PC-9 (cell line): Measurements from ENCODE around the gene TMEM30A. TPM values are rescaled to one million over a fixed set of nuclear protein-coding genes. Genes with fewer than 3 reads are reported as not detected.
A peak's percentile ranks its signal among the peaks of the same experiment; 100 is the strongest.

Experiments used
- BruUV-seq: library from RNA; stranded (reverse); fragments of 400-500 nt; replicated peaks from 2 replicates; lab custom pipeline; 2021; lab: Mats Ljungman, UMichigan
- CTCF ChIA-PET: fragments of 300-600 bp; sonication (Branson Sonifier 250); formaldehyde crosslinking; loops from one replicate; lab custom pipeline; 2022; ENCODE audit warnings: antibody characterized with exemption; lab: Charles Lee
- POLR2A ChIA-PET: fragments of 300-600 bp; sonication (Branson Sonifier 250); formaldehyde crosslinking; loops from one replicate; lab custom pipeline; 2022; ENCODE audit warnings: antibody characterized with exemption; ENCODE audit not compliant: unreplicated experiment; lab: Charles Lee
- DNase-seq, 2 experiments: peaks; one replicate each; pipeline versions ENCODE4 v3.0.0 to v3.0.0-alpha.2; 2015 to 2022; ENCODE audit warnings: mixed read lengths in 1 of 2
- H2AFZ ChIP-seq: fragments of 200-600 bp; sonication (generic); 2 replicates; pipeline ENCODE4 v1.8.1; 2017; ENCODE audit warnings: antibody characterized with exemption
- H3F3A ChIP-seq: fragments of 200-600 bp; sonication (generic); 2 replicates; pipeline ENCODE4 v1.8.1; 2017; ENCODE audit warnings: antibody characterized with exemption, mild to moderate bottlenecking, low read depth; ENCODE audit not compliant: insufficient read depth
- H3K27ac ChIP-seq: fragments of 200-600 bp; sonication (generic); 2 replicates; pipeline ENCODE4 v1.6.1; 2016; ENCODE audit warnings: mixed run types
- H3K27me3 ChIP-seq: fragments of 200-600 bp; sonication (generic); 2 replicates; pipeline ENCODE4 v1.6.1; 2016; ENCODE audit warnings: low read depth, mixed run types; ENCODE audit not compliant: insufficient read depth
- H3K36me3 ChIP-seq: fragments of 200-600 bp; sonication (generic); 2 replicates; pipeline ENCODE4 v1.6.1; 2016; ENCODE audit warnings: low read depth, mixed run types
- H3K4me1 ChIP-seq: fragments of 200-600 bp; sonication (generic); replicated peaks from 2 replicates; pipeline ENCODE4 v1.6.1; 2016; ENCODE audit warnings: mixed run types; ENCODE audit not compliant: insufficient read depth
- H3K4me2 ChIP-seq: fragments of 200-600 bp; sonication (generic); 2 replicates; pipeline ENCODE4 v1.6.1; 2017; ENCODE audit warnings: mixed run types
- H3K4me3 ChIP-seq: fragments of 200-600 bp; sonication (generic); 2 replicates; pipeline ENCODE4 v1.6.1; 2016; ENCODE audit warnings: mixed run types
- H3K79me2 ChIP-seq: fragments of 200-600 bp; sonication (generic); 2 replicates; pipeline ENCODE4 v1.6.1; 2017; ENCODE audit warnings: low read depth, mixed run types
- H3K9me2 ChIP-seq: fragments of 200-600 bp; sonication (generic); 2 replicates; pipeline ENCODE4 v1.8.1; 2017; ENCODE audit warnings: mild to moderate bottlenecking; ENCODE audit not compliant: insufficient read depth
- H3K9me3 ChIP-seq: fragments of 200-600 bp; sonication (generic); 2 replicates; pipeline ENCODE4 v1.8.1; 2016; ENCODE audit warnings: low read depth; ENCODE audit not compliant: insufficient read depth
- H4K20me1 ChIP-seq: fragments of 200-600 bp; sonication (generic); 2 replicates; pipeline ENCODE4 v1.8.1; 2017; ENCODE audit not compliant: insufficient read depth
- EZH2 ChIP-seq: fragments of 200-600 bp; sonication (generic); IDR thresholded peaks from 2 replicates; pipeline ENCODE4 v1.8.0; 2017; ENCODE audit warnings: antibody characterized with exemption, low read depth
- intact Hi-C: fragments of 100-400 bp; cut with micrococcal nuclease; formaldehyde crosslinking; loops from one replicate; pipeline ENCODE4 v1.10.0; 2022; ENCODE audit not compliant: unreplicated experiment
- total RNA-seq: library from RNA; stranded (reverse); gene quantifications from 2 replicates; pipeline ENCODE4 v1.2.3, GENCODE V29; 2021
- TF ChIP-seq, protein P1 (sequence below): fragments of 200-600 bp; sonication (generic); conservative IDR thresholded peaks from 2 replicates; pipeline ENCODE4 v1.6.1; 2017; ENCODE audit warnings: mixed run types, antibody characterized with exemption, mild to moderate bottlenecking, moderate library complexity

The TMEM30A gene
- total RNA-seq, 1 experiment from 2014 or later: 122 TPM

DNA sequence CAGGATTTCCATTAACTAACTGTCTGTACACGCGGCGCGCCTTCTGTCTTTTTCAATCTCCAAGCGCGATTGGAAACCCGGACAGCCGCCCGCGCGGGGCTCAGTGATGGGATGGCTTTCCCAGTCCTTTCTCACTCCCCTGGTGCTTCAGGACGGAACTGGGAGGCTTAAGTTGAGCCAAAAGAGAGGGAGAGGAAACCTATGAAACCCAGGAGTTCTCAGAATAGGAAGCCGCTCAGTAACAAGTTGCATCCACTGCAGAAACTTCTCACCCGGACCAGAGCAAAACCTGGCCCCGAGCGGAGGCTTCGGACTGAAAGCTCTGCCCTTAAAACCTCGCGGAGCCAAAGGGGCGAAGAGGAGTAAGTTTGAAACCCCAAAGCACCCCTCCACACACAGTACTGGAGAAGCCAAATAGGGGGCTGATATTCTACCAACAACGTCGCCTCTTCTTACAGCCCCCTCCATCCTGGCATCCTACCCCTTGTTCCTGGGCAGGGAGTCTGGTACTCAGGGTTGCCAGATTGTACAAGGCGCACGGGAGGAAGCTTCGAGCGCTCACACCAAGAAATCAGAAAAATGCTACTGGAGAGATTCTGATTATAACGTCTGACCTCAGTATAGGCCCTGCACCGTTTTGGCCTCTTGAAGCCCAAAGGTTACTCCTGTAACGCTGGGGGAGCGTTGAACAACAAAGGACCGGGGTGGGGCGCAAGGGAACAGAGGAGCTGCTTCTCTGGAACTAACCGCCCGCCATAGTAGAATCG, 77.8 kb downstream of the TMEM30A start:
- Histone ChIP-seq H3K27ac (no peak overlapping the region), H3K9me3 (no peaks in the 10 kb centered on the region), H3K9me2 (no peaks in the 10 kb centered on the region), H3K27me3 (0 out of 2 replicates have a peak, but pooled peaks cover 4% of the 10 kb centered on the region), H2AFZ (peak overlapping the region; percentile 83; the same call in 1 of the 2 replicates), H3K79me2 (no peaks in the 10 kb centered on the region), H3K4me3 (no peak overlapping the region; the same call in 1 of the 2 replicates), H3K36me3 (no peaks in the 10 kb centered on the region), H3K4me1 (peaks cover 21% of the 10 kb centered on the region; the same call in 1 of the 2 replicates), H3K4me2 (peak overlapping the region; percentile 93), H4K20me1 (no peaks in the 10 kb centered on the region), H3F3A (peaks cover 8% of the 10 kb centered on the region; the same call in 1 of the 2 replicates)
- BruUV-seq: no TSS peak
- intact Hi-C loops: loop anchor here (5.0 to 10.0 kb wide), 8 partner anchors 104 to 1532 kb away; no protein-coding TSS in a partner anchor
- CTCF ChIA-PET: interaction anchor here (0.6 to 1.6 kb wide), 3 partner anchors 821 to 1468 kb away, joined by 3 to 7 read pairs (median 6); no protein-coding TSS in a partner anchor
- POLR2A ChIA-PET: interaction anchor here (0.7 kb wide), 1 partner anchor 324 kb away, joined by 3 read pairs; no protein-coding TSS in a partner anchor
- DNase-seq: no peak
- TF ChIP-seq, protein P1, sequence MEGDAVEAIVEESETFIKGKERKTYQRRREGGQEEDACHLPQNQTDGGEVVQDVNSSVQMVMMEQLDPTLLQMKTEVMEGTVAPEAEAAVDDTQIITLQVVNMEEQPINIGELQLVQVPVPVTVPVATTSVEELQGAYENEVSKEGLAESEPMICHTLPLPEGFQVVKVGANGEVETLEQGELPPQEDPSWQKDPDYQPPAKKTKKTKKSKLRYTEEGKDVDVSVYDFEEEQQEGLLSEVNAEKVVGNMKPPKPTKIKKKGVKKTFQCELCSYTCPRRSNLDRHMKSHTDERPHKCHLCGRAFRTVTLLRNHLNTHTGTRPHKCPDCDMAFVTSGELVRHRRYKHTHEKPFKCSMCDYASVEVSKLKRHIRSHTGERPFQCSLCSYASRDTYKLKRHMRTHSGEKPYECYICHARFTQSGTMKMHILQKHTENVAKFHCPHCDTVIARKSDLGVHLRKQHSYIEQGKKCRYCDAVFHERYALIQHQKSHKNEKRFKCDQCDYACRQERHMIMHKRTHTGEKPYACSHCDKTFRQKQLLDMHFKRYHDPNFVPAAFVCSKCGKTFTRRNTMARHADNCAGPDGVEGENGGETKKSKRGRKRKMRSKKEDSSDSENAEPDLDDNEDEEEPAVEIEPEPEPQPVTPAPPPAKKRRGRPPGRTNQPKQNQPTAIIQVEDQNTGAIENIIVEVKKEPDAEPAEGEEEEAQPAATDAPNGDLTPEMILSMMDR: no peak
- TF ChIP-seq EZH2: no peak

DNA sequence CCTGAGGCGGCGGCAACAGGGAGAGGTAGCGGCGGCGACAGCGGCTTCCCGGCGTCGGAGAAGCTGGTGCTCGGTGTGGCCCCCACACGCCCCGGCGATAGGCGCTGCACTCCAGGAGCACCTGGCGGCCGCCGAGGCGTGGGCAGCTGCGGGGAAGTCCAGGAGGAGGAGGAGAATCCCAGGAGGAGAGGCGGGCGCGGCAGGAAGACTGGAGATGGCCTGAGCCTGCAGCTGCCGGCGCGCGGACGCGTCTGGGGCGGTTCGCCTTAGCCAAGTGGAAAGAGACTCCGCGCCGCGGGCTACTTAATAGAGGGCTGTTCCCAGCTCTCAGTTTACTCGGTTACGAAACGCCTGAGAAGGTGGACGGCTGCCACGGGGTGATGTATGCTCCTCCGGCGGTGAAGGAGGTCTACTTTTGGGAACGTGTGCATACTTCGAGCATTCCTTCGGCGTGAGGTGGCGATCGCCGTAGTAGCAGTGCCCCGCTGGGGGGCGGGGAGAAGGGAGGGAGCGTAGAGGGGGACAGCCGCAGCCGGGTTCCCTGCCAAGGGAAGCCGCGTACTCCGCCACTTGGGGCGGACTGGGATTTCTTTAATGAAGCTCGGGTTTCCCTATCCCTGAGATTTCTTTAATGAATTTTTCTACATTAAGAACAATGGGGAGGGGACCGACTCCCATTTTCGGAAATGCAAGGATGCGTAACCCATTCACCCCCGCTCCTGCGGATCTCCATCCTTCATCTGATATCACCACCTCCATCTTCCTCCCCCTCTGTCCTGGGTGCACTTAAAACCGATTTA, 78.6 kb downstream of the TMEM30A start, which contains the start of gene COL12A1:
Gene COL12A1 (minus strand): TSS at position 278 of the 800 bp plus-strand sequence. CDS start 3,261 bp downstream, outside the sequence.
- POLR2A ChIA-PET: interaction anchor here (0.5 to 0.7 kb wide), 2 partner anchors 323 to 1620 kb away, joined by 3 read pairs; no protein-coding TSS in a partner anchor

More for the DNA sequence above, 78.6 kb downstream of the TMEM30A start, which contains the start of gene COL12A1:
- no peaks in the 10 kb centered on the region for H3K9me2 ChIP-seq
- peaks cover 13% of the 10 kb centered on the region; the same call in 1 of the 2 replicates for H3K4me1 ChIP-seq
- peak within 1 kb of the TSS; percentile 93 for H3K4me2 ChIP-seq
- intact Hi-C loops: loop anchor here (2.0 to 10.0 kb wide), 9 partner anchors 104 to 1531 kb away; no protein-coding TSS in a partner anchor
- CTCF ChIA-PET: interaction anchor here (0.6 to 1.6 kb wide), 4 partner anchors 8 to 1467 kb away, joined by 3 to 7 read pairs (median 4); no protein-coding TSS in a partner anchor
- 0 out of 2 replicates have a peak, but pooled peaks cover 4% of the 10 kb centered on the region for H3K27me3 ChIP-seq
- H4K20me1 ChIP-seq: no peaks in the 10 kb centered on the region
- H3K9me3 ChIP-seq: no peaks in the 10 kb centered on the region
- BruUV-seq: no TSS peak
- H2AFZ ChIP-seq: peak within 1 kb of the TSS; percentile 83
- H3K4me3 ChIP-seq: peak within 1 kb of the TSS; percentile 60
- H3F3A ChIP-seq: peaks cover 8% of the 10 kb centered on the region; the same call in 1 of the 2 replicates
- H3K79me2 ChIP-seq: no peaks in the 10 kb centered on the region
- TF ChIP-seq, protein P1: no peak
- TF ChIP-seq EZH2: no peak
- H3K36me3 ChIP-seq: no peaks in the 10 kb centered on the region
- H3K27ac ChIP-seq: no peak within 1 kb of the TSS
- DNase-seq: peak; percentile 88 to 92
